Colonic mucosa (tissue), 4 donors: ENCODE measurements around the gene PDZK1IP1. TPM values are rescaled to one million over a fixed set of nuclear protein-coding genes. Genes with fewer than 3 reads are reported as not detected.

Experiments
- DNase-seq: peaks from one replicate; pipeline ENCODE4 v3.0.0-alpha.2; 2020
- H3K27ac ChIP-seq: fragments of 200-600 bp; one replicate; pipeline ENCODE4 v1.8.0; 2021
- H3K27me3 ChIP-seq: fragments of 200-600 bp; one replicate; pipeline ENCODE4 v1.8.0; 2021
- H3K36me3 ChIP-seq: fragments of 200-600 bp; one replicate; pipeline ENCODE4 v1.8.0; 2021
- H3K4me1 ChIP-seq: fragments of 200-600 bp; one replicate; pipeline ENCODE4 v1.8.0; 2021; ENCODE audit warnings: mild to moderate bottlenecking
- H3K4me3 ChIP-seq: fragments of 200-600 bp; one replicate; pipeline ENCODE4 v1.8.0; 2021
- H3K9ac ChIP-seq, 2 donors: one replicate each; pipeline ENCODE4 v1.7.0; 2013; ENCODE audit warnings: control low read depth in 2 of 2, low read depth in 2 of 2, low read length in 2 of 2
- H3K9me3 ChIP-seq: fragments of 200-600 bp; one replicate; pipeline ENCODE4 v1.8.0; 2021
- intact Hi-C: fragments of 100-400 bp; cut with DNase I; formaldehyde crosslinking; loops from one replicate; pipeline ENCODE4 v1.14.1; 2022
- total RNA-seq, 2 donors: library from RNA; stranded (reverse); fragmentation: NEBNext Ultra II Directional in 1 of 2; extraction: Animal tissue kit (Norgen Biotek cat#: 25700) in 1 of 2; gene quantifications; one replicate each; pipeline ENCODE4 v1.2.1, GENCODE V29; 2021
- TF ChIP-seq, protein P1 (sequence below): fragments of 200-600 bp; IDR thresholded peaks from one replicate; pipeline ENCODE4 v1.8.0; 2022; ENCODE audit warnings: antibody characterized with exemption, mild to moderate bottlenecking
- donor health status: healthy.
- donor health status: DM: no; HTN: no; CAD: no.
- donor health status: DM: no; HTN: no; CAD: no.

The PDZK1IP1 gene
- total RNA-seq, 2 donors from 2014 or later, result 40.6 to 85.2 TPM

DNA sequence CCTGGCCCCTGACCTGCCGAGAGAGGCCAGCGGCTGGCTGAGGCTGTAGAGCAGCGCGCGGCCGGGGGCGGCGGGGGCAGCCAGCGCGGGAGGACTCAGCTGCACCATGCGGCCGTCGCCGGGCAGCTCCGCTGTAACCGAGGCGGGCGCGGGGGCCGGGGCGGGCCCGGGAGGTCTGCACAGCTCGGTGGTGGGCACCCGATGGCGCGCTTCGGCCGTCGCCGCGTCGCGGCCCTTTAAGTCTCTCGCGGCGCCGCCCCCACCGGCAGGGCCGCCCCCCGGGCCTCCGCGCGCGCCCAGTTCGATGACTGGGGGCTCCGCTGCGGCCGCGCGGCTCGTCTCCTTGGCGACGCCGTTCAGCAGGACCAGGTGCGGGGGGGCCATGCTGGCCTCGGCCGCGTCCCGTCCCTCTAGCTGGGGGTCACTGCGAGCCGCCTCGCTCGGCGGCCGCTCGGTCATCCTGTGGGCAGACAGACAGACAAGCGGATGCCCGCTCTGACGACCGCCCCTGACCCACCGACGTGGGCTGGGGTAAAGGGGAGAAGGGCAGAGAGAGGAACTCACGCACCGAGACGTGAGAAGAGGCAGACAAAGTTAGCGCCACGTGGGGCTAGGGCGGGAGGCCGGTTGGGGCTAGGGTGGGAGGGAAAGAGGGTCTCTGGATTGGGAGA lies 35.7 kb upstream of the PDZK1IP1 start:
- Histone ChIP-seq H3K9ac (no peak overlapping the region), H3K36me3 (no peaks in the 10 kb centered on the region), H3K4me3 (peak overlapping the region; percentile 19), H3K4me1 (no peaks in the 10 kb centered on the region), H3K27ac (no peak overlapping the region), H3K27me3 (peaks cover 70% of the 10 kb centered on the region), H3K9me3 (no peaks in the 10 kb centered on the region)
- intact Hi-C loops, result no loop called here
- no peak for DNase-seq
- TF ChIP-seq, protein P1, sequence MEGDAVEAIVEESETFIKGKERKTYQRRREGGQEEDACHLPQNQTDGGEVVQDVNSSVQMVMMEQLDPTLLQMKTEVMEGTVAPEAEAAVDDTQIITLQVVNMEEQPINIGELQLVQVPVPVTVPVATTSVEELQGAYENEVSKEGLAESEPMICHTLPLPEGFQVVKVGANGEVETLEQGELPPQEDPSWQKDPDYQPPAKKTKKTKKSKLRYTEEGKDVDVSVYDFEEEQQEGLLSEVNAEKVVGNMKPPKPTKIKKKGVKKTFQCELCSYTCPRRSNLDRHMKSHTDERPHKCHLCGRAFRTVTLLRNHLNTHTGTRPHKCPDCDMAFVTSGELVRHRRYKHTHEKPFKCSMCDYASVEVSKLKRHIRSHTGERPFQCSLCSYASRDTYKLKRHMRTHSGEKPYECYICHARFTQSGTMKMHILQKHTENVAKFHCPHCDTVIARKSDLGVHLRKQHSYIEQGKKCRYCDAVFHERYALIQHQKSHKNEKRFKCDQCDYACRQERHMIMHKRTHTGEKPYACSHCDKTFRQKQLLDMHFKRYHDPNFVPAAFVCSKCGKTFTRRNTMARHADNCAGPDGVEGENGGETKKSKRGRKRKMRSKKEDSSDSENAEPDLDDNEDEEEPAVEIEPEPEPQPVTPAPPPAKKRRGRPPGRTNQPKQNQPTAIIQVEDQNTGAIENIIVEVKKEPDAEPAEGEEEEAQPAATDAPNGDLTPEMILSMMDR, result no peak

GRCh38 chr1:47224676-47225399 lies 35.0 kb upstream of the PDZK1IP1 start:
- TF ChIP-seq, protein P1, result no peak
- Histone ChIP-seq H3K9me3 (no peaks in the 10 kb centered on the region), H3K9ac (no peak overlapping the region), H3K27me3 (peaks cover 63% of the 10 kb centered on the region), H3K4me3 (no peak overlapping the region), H3K4me1 (no peaks in the 10 kb centered on the region), H3K36me3 (no peaks in the 10 kb centered on the region), H3K27ac (no peak overlapping the region)
- intact Hi-C loops, result no loop called here
- DNase-seq, result no peak

- Histone ChIP-seq H3K9me3 (no peaks in the 10 kb centered on the region), H3K4me1 (no peaks in the 10 kb centered on the region), H3K4me3 (no peak overlapping the region), H3K27ac (no peak overlapping the region), H3K9ac (no peak overlapping the region), H3K27me3 (peaks cover 55% of the 10 kb centered on the region), H3K36me3 (no peaks in the 10 kb centered on the region)
- TF ChIP-seq, protein P1, result no peak
- intact Hi-C loops, result no loop called here
- no peak for DNase-seq
Measured at GRCh38 chr1:47223921-47224675, 34.3 kb upstream of the PDZK1IP1 start.

DNA sequence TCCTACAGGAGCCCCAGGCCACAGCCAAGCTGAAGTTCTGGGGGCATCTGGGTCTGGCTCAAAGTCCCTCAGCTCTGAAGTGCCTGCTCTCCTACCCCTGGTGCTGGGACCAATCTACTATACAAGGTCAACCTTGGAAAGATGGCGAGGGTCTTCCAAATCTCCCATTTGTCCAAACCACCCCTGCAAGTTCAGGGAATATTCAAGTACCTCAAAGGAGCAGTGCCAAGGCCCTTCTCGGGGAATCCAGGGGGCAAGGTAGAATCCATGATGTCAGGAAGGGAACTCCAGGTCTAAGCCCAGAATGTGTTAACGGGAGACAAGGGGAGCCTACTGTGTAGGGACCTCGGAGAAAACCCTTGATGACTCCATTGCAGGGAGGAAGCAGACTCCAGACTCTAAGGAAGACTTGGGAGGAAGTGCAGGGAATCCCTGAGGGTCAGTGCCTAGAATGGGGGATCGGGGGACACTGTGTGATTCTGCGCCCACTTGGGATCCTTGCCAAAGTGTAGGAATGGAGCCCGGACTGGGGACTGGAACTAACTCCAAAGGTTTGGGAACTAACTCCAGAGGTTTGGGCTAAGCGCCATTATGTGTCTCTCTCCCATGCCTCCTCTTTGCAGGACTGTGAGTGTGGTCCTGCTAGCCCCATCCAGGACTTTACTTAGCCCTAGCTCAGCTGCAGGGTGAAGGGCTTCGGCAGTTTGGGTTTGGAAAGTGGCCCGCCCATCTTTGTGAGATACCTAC lies 33.5 kb upstream of the PDZK1IP1 start:
- H3K4me3 ChIP-seq, result no peak overlapping the region
- intact Hi-C loops, result no loop called here
- peaks cover 48% of the 10 kb centered on the region for H3K27me3 ChIP-seq
- H3K9me3 ChIP-seq, result no peaks in the 10 kb centered on the region
- no peak overlapping the region for H3K9ac ChIP-seq
- TF ChIP-seq, protein P1, result no peak
- H3K27ac ChIP-seq, result no peak overlapping the region
- no peaks in the 10 kb centered on the region for H3K36me3 ChIP-seq
- DNase-seq, result no peak
- no peaks in the 10 kb centered on the region for H3K4me1 ChIP-seq

DNA sequence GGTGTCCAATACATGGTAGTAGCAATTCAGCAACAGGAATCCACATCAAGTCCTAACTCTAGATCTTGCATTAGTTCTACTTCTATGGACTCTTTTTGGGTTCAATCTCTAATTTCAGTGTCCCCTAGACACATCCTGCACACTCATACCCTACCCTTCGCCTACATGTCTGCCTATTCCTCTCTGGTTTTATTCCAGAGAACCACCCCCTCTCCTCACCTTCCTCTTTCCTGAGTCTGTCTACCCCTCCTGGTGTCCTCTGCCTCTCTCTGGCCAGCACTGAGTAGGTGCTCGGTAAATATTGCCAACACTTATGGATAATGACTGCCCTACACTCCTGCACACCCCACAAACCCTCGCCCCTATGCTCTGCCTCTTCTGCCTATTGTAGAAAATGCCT lies 32.6 kb upstream of the PDZK1IP1 start:
- intact Hi-C loops, result no loop called here
- Histone ChIP-seq H3K9me3 (no peaks in the 10 kb centered on the region), H3K36me3 (no peaks in the 10 kb centered on the region), H3K27me3 (peaks cover 39% of the 10 kb centered on the region), H3K4me1 (no peaks in the 10 kb centered on the region), H3K9ac (no peak overlapping the region), H3K4me3 (no peak overlapping the region), H3K27ac (no peak overlapping the region)
- DNase-seq, result no peak
- TF ChIP-seq, protein P1, result no peak
